GM12878 (cell line): Measurements from ENCODE around the gene MTHFD1. TPM values are rescaled to one million over a fixed set of nuclear protein-coding genes. Genes with fewer than 3 reads are reported as not detected.

Experiments
- BCL3 ChIP-seq: IDR thresholded peaks from 2 replicates; pipeline ENCODE4 v1.6.1; 2011; ENCODE audit warnings: borderline replicate concordance, low read depth, mild to moderate bottlenecking, moderate library complexity, low read length; ENCODE audit not compliant: insufficient read depth, poor library complexity, severe bottlenecking
- E2F8 ChIP-seq: fragments of 450-650 bp; IDR thresholded peaks from 2 replicates; pipeline ENCODE4 v1.6.1; 2018; ENCODE audit warnings: mild to moderate bottlenecking, low read depth, moderate library complexity; ENCODE audit not compliant: partially characterized antibody
- NR2F1 ChIP-seq: fragments of 450-650 bp; conservative IDR thresholded peaks from 2 replicates; pipeline ENCODE4 v1.6.1; 2017; ENCODE audit warnings: mild to moderate bottlenecking
- USF2 ChIP-seq: IDR thresholded peaks from 2 replicates; pipeline ENCODE4 v1.6.1; 2011; ENCODE audit warnings: low read depth, low read length, improper control_type of control experiment, borderline replicate concordance
- ZBTB40 ChIP-seq: fragments of 450-650 bp; IDR thresholded peaks from 2 replicates; pipeline ENCODE4 v1.6.1; 2016; ENCODE audit warnings: mild to moderate bottlenecking, moderate library complexity, borderline replicate concordance
- ZSCAN29 ChIP-seq: fragments of 450-650 bp; IDR thresholded peaks from 2 replicates; pipeline ENCODE4 v1.6.1; 2017; ENCODE audit warnings: mild to moderate bottlenecking, moderate library complexity
- polyA plus RNA-seq, 11 experiments: library from polyadenylated mRNA; depleted of rRNA in 4 of 11; unstranded in 6 of 11; stranded (reverse) in 5 of 11; fragments of >200 nt; fragmentation: Nextera tagmentation in 4 of 11; fragmentation: Illumina TruSeq in 1 of 11; extraction: Ambion mirVana in 4 of 11; extraction: Trizol in 1 of 11; gene quantifications; 1 replicate in 1 of 11; 2 replicates in 10 of 11; pipeline versions ENCODE4 v1.2.1 to v1.2.3, GENCODE V29; 2011 to 2016; ENCODE audit warnings: inconsistent platforms in 2 of 11, missing spikeins in 2 of 11, low read depth in 1 of 11
- total RNA-seq, 4 experiments: library from RNA; depleted of rRNA in 3 of 4; stranded (reverse); fragments of >200 nt in 3 of 4; fragmentation: Illumina TruSeq in 1 of 4; extraction: Trizol in 1 of 4; gene quantifications; 2 replicates each; pipeline versions ENCODE4 v1.2.1 to v1.2.3, GENCODE V29; 2013 to 2021

The MTHFD1 gene
- total and polyA plus RNA-seq, 10 of the 15 experiments (the other 5 are each of a cell fraction or from before 2014, with no cell fraction given) = 99.3 to 310 (median 173) TPM

- TF ChIP-seq E2F8 (no peak), BCL3 (no peak), NR2F1 (peak; percentile 67), ZBTB40 (no peak), ZSCAN29 (no peak), USF2 (no peak)
Measured at GRCh38 chr14:64463195-64463594, 75.0 kb downstream of the MTHFD1 start (continued).
